ENCODE data around the gene HILPDA. TPM values are rescaled to one million over a fixed set of nuclear protein-coding genes. Genes with fewer than 3 reads are reported as not detected.

Gene HILPDA
- total RNA-seq, 2 experiments from 2014 or later = 1.7 TPM

DNA sequence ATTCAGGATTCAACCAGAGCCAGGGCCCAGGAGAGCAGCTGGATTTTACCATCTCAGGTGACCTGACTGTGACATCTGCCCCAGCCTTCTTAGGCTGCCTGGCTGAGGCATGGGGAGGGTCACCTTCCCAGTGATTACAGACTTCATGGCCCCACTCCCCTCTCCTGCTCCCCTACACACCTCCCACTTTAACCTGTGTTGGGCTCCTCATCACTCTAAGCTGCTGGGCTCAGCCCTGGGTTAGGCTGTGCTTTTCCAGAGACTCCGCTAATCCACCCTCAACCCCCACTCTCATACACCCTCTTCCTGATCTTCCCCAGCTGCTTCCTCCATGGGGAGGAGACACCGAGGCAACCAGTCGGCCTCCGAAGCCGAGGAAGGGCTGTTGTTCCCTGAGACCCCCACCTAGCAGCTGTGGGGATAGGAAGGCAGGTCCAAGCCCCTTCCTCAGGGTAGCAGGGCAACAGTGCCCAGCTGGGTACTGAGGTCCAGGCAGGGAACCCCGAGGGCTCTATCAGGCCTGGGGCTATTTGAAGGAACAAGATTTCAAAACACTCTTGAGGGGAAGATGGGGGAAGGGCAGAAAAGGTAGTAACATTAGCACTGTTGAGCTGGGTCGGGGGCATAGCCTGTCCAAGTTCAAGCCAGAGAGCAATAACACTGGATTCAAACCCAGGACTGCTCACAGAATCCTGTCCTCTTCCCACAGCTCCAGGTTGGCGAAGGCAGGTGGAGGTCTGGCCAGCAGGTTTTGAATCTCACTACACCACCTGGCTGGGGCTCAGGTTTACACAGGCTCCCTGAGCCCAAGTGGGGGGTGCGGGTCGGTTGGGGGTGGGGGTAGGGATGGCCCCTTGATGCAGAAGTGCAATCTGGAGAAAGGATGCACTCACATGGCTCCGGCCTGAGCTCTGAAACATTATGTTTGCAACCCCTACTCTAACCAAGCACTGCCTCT lies 47.6 kb upstream of the HILPDA start:
- no peak for ATAC-seq (ENCODE audit: poor library complexity)
- no peaks in the 10 kb centered on the region for H3K9me3 Mint-ChIP-seq
- peak overlapping the region in 1 of 2 donors; percentile 63 for H3K27ac ChIP-seq (ENCODE audit: low read depth in 1 of 2, low read length in 2 of 2)
- ChIA-PET POLR2A (interaction anchor here (0.6 to 1.7 kb wide), 6 partner anchors 10 to 73 kb away, joined by 3 to 9 read pairs (median 4); partner anchors contain the start of genes HILPDA and RBM28), CTCF (interaction anchor here (1.4 to 3.1 kb wide), 5 partner anchors 9 to 61 kb away, joined by 4 to 14 read pairs (median 8); partner anchors contain the start of gene HILPDA)
- H3K4me1 ChIP-seq (ENCODE audit: insufficient read depth, low read length) = peaks cover 62% of the 10 kb centered on the region
- H3K4me3 ChIP-seq (ENCODE audit: low read length) = peak overlapping the region; percentile 95
- peak overlapping the region; percentile 78 for H3K27ac Mint-ChIP-seq
- intact Hi-C loops (cut with DNase I, micrococcal nuclease) = loop anchor here in 1 of 2 experiments (5.0 kb wide), 2 partner anchors 66 to 756 kb away; partner anchors contain the start of genes RBM28 and SND1
- peaks cover 4% of the 10 kb centered on the region for H3K36me3 Mint-ChIP-seq (ENCODE audit: low read depth)
- H3K9me3 ChIP-seq (ENCODE audit: control insufficient read depth in 1 of 2, insufficient read depth in 1 of 2, low read length in 2 of 2) = no peaks in the 10 kb centered on the region
- no peaks in the 10 kb centered on the region for H3K27me3 ChIP-seq (ENCODE audit: control insufficient read depth in 1 of 2, insufficient read depth in 2 of 2, low read length in 2 of 2)
- H3K27me3 Mint-ChIP-seq = no peaks in the 10 kb centered on the region
- TF ChIP-seq, protein P1, sequence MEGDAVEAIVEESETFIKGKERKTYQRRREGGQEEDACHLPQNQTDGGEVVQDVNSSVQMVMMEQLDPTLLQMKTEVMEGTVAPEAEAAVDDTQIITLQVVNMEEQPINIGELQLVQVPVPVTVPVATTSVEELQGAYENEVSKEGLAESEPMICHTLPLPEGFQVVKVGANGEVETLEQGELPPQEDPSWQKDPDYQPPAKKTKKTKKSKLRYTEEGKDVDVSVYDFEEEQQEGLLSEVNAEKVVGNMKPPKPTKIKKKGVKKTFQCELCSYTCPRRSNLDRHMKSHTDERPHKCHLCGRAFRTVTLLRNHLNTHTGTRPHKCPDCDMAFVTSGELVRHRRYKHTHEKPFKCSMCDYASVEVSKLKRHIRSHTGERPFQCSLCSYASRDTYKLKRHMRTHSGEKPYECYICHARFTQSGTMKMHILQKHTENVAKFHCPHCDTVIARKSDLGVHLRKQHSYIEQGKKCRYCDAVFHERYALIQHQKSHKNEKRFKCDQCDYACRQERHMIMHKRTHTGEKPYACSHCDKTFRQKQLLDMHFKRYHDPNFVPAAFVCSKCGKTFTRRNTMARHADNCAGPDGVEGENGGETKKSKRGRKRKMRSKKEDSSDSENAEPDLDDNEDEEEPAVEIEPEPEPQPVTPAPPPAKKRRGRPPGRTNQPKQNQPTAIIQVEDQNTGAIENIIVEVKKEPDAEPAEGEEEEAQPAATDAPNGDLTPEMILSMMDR (IDR thresholded peaks at IDR 0.05) = no peak
- DNase-seq = no peak
- H3K4me3 Mint-ChIP-seq = peak overlapping the region; percentile 89
- peaks cover 57% of the 10 kb centered on the region for H3K4me1 Mint-ChIP-seq (ENCODE audit: low read depth)
- no peaks in the 10 kb centered on the region for H3K36me3 ChIP-seq (ENCODE audit: insufficient read depth, low read length)

DNA sequence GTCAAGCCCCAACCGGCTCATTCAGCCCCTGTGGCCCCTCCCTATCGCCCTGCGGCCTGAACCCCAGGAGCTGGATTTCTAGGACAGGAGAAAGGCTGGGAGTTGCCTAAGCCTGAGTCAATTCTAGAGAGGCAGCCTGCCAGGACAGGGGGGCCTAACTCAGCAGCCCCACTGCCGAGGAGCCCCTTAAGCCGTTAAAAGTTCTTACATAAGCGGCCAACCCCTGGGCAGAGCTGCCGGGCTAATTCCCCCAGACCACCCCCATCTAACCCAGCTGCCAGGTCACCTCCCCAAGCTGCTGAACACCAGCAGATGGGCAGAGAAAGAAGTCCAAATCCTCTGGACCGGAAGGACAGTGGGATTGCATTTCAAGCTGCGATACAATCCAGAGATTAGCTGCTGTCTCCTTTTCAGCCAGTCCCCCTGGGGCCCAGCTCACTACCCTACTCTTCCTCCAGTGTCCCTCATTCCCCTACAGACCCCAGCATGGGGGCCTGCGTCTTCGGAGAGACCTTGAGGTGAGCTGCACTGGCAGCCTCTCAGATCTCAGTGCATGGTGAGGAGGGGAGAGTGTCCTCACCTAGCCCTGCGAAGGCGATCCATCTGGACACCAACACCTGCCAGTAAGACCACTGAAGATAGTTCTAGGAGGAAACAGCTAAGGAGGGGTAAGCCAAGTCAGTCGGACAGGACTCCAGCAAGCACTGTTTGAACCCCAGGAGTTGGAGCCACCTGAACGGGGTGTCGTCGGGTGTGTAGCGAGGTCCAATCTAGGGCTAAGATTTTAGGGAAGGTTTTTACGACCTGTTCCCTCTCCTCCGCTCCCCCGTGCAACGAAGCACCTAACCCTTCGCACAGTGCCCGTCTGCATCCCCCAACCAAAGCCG lies 46.7 kb upstream of the HILPDA start:
- H3K4me1 Mint-ChIP-seq (ENCODE audit: low read depth) = peaks cover 51% of the 10 kb centered on the region
- no peaks in the 10 kb centered on the region for H3K36me3 Mint-ChIP-seq (ENCODE audit: low read depth)
- Histone ChIP-seq H3K27ac (ENCODE audit: low read depth in 1 of 2, low read length in 2 of 2) (peak overlapping the region; percentile 53 to 63), H3K27me3 (ENCODE audit: control insufficient read depth in 1 of 2, insufficient read depth in 2 of 2, low read length in 2 of 2) (no peaks in the 10 kb centered on the region), H3K36me3 (ENCODE audit: insufficient read depth, low read length) (no peaks in the 10 kb centered on the region), H3K9me3 (ENCODE audit: control insufficient read depth in 1 of 2, insufficient read depth in 1 of 2, low read length in 2 of 2) (no peaks in the 10 kb centered on the region), H3K4me1 (ENCODE audit: insufficient read depth, low read length) (peaks cover 59% of the 10 kb centered on the region), H3K4me3 (ENCODE audit: low read length) (peak overlapping the region; percentile 95)
- H3K4me3 Mint-ChIP-seq = peak overlapping the region; percentile 89
- peak overlapping the region; percentile 78 for H3K27ac Mint-ChIP-seq
- TF ChIP-seq, protein P1 (IDR thresholded peaks at IDR 0.05) = no peak
- ChIA-PET POLR2A (interaction anchor here (0.6 to 1.7 kb wide), 4 partner anchors 10 to 74 kb away, joined by 3 to 9 read pairs (median 4); partner anchors contain the start of gene HILPDA), CTCF (interaction anchor here (0.7 to 3.1 kb wide), 7 partner anchors 10 to 62 kb away, joined by 3 to 14 read pairs (median 6); partner anchors contain the start of gene HILPDA)
- DNase-seq (peak in 2 of 14 experiments; percentile 21 to 30), ATAC-seq (ENCODE audit: poor library complexity) (no peak)
- no peaks in the 10 kb centered on the region for H3K27me3 Mint-ChIP-seq
- intact Hi-C loops (cut with DNase I, micrococcal nuclease) = loop anchor here in 1 of 2 experiments (5.0 kb wide), 2 partner anchors 67 to 757 kb away; partner anchors contain the start of genes RBM28 and SND1
- H3K9me3 Mint-ChIP-seq = no peaks in the 10 kb centered on the region
